Measurements from ENCODE around the gene NEFH. TPM values are rescaled to one million over a fixed set of nuclear protein-coding genes. Genes with fewer than 3 reads are reported as not detected.

The NEFH gene
- total RNA-seq, 2 donors from 2014 or later, result 0.33 to 0.52 TPM

DNA sequence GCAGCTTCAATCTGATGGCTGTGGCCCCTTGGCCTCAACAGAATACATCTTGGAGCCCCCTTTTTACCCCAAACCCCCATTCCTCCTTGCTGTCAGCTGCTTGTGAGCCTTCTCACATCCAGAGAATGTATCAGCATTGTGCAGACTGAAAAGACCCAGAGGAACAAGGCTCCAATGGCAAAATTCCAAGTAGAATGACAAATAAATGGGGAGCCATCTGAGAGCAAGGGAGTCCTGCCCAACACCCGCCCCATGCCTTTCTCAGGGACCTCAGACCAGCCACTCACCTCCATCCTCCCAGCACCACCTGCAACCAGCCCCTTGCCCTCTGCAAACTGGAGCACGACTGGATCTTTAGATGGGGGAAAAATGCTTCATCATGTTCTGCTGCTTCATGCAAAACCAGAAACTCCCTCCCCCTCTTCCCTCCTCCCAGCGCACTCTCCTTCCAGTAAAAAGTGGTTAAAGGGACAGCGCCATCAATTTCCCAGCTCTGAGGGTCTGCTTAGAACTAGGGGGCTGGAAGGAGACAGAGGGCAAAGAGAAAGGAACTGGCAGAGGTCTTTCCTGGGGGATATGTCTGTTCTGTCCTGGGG is 2.2 kb upstream of the NEFH start:
- no peak for TF ChIP-seq POLR2A (IDR thresholded peaks at IDR 0.05)
- TF ChIP-seq, protein P1, sequence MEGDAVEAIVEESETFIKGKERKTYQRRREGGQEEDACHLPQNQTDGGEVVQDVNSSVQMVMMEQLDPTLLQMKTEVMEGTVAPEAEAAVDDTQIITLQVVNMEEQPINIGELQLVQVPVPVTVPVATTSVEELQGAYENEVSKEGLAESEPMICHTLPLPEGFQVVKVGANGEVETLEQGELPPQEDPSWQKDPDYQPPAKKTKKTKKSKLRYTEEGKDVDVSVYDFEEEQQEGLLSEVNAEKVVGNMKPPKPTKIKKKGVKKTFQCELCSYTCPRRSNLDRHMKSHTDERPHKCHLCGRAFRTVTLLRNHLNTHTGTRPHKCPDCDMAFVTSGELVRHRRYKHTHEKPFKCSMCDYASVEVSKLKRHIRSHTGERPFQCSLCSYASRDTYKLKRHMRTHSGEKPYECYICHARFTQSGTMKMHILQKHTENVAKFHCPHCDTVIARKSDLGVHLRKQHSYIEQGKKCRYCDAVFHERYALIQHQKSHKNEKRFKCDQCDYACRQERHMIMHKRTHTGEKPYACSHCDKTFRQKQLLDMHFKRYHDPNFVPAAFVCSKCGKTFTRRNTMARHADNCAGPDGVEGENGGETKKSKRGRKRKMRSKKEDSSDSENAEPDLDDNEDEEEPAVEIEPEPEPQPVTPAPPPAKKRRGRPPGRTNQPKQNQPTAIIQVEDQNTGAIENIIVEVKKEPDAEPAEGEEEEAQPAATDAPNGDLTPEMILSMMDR (IDR thresholded peaks at IDR 0.05), result no peak
- ATAC-seq, result no peak
- intact Hi-C loops (cut with DNase I), result no loop called here
- Histone ChIP-seq H3K4me1 (peaks cover 22% of the 10 kb centered on the region), H3K27ac (no peak overlapping the region), H3K27me3 (peaks cover 7 to 28% of the 10 kb centered on the region in 2 donors), H3K36me3 (replicated peaks in 1 of 2; ENCODE audit: insufficient read depth in 1 of 2, low read depth in 2 of 2) (no peaks in the 10 kb centered on the region), H3K4me3 (no peak overlapping the region), H3K9me3 (no peaks in the 10 kb centered on the region)
- WGBS, 2 donors, result 19 to 30% methylated on average over 3 to 4 of the region's 4 CpGs
- DNase-seq, result no peak

DNA sequence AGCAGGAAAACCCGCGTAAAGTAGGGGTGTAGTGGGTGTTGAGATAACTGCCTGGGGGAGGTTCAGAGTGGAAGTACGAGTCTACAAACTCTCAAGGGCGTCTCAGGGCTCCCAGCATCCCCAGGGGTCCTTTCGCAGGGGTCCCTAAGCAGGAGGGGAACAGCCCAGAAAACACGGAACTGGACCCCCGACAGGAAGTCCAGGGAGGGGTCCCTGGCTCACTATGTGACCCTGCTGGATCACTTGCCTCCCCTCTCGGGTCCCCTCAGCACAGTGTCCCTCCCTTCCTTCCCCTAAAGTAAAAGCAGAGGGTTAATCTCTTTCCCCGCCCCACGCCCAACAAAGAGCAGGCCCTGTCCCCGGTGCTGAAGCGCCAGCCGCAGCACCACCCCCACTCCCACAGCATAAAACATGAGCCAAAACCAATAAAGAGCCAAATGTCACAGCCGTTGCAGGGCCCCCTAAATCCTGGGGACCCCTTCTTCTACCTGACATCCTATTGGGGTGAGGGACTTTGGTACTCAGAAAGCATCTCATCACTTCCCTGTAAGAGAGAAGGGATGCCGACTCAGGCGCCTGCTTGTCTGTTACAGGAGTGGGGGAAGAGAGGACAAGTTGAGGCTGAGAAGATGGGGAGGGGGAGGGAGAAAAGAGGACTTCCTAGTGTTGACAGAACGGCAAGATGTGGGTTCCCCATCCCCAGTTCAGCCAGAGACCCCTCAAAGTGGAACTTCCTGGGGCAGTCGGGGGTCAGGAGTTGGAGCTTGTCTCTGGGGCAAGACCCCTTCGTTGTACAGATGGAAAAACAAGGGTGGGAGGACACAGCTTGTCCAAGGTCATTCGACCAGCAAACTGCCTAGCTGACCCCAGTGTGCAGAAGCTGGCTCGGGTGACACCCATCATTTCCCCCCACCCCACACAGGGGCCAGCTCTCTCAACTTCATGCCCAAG is 1.4 kb upstream of the NEFH start:
- DNase-seq (peak in 2 of 4 donors; percentile 16 to 20), ATAC-seq (no peak)
- intact Hi-C loops (cut with DNase I), result no loop called here
- TF ChIP-seq, protein P1 (IDR thresholded peaks at IDR 0.05), result no peak
- no peak for TF ChIP-seq POLR2A (IDR thresholded peaks at IDR 0.05)
- no peak overlapping the region for H3K4me3 ChIP-seq
- 12 to 18% methylated on average over 19 to 21 of the region's 21 CpGs for WGBS, 2 donors
- H3K9me3 ChIP-seq, result no peaks in the 10 kb centered on the region
- H3K27ac ChIP-seq, result no peak overlapping the region
- no peaks in the 10 kb centered on the region for H3K36me3 ChIP-seq (replicated peaks in 1 of 2; ENCODE audit: insufficient read depth in 1 of 2, low read depth in 2 of 2)
- peaks cover 7 to 28% of the 10 kb centered on the region in 2 donors for H3K27me3 ChIP-seq
- peaks cover 22% of the 10 kb centered on the region for H3K4me1 ChIP-seq

DNA sequence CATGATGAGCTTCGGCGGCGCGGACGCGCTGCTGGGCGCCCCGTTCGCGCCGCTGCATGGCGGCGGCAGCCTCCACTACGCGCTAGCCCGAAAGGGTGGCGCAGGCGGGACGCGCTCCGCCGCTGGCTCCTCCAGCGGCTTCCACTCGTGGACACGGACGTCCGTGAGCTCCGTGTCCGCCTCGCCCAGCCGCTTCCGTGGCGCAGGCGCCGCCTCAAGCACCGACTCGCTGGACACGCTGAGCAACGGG is 169 bp downstream of the NEFH start:
- Histone ChIP-seq H3K36me3 (replicated peaks in 1 of 2; ENCODE audit: insufficient read depth in 1 of 2, low read depth in 2 of 2) (no peaks in the 10 kb centered on the region), H3K9me3 (no peaks in the 10 kb centered on the region), H3K4me3 (no peak overlapping the region), H3K27ac (no peak overlapping the region), H3K4me1 (peaks cover 22% of the 10 kb centered on the region), H3K27me3 (peaks cover 7 to 28% of the 10 kb centered on the region in 2 donors)
- TF ChIP-seq, protein P1 (IDR thresholded peaks at IDR 0.05), result no peak
- no peak for TF ChIP-seq POLR2A (IDR thresholded peaks at IDR 0.05)
- WGBS, 2 donors, result 2% methylated on average over 34 of the region's 39 CpGs; no CpG with 5 or more reads in 1 of the 2 donors
- ATAC-seq (no peak), DNase-seq (no peak)
- intact Hi-C loops (cut with DNase I), result no loop called here

DNA sequence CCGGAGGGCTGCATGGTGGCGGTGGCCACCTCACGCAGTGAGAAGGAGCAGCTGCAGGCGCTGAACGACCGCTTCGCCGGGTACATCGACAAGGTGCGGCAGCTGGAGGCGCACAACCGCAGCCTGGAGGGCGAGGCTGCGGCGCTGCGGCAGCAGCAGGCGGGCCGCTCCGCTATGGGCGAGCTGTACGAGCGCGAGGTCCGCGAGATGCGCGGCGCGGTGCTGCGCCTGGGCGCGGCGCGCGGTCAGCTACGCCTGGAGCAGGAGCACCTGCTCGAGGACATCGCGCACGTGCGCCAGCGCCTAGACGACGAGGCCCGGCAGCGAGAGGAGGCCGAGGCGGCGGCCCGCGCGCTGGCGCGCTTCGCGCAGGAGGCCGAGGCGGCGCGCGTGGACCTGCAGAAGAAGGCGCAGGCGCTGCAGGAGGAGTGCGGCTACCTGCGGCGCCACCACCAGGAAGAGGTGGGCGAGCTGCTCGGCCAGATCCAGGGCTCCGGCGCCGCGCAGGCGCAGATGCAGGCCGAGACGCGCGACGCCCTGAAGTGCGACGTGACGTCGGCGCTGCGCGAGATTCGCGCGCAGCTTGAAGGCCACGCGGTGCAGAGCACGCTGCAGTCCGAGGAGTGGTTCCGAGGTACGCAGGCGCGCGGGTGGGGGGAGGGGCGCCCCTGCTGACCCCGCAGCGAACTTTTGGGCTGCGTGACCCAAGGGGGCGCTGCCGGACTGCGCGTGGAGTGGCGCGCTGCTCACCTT is 670 bp downstream of the NEFH start:
- H3K27ac ChIP-seq, result no peak overlapping the region
- ATAC-seq, result no peak
- no peak overlapping the region for H3K4me3 ChIP-seq
- DNase-seq, result peak in 2 of 4 donors; percentile 9 to 20
- intact Hi-C loops (cut with DNase I), result no loop called here
- no peak for TF ChIP-seq POLR2A (IDR thresholded peaks at IDR 0.05)
- TF ChIP-seq, protein P1 (IDR thresholded peaks at IDR 0.05), result peak in 1 of 7 experiments; percentile 3
- H3K36me3 ChIP-seq (replicated peaks in 1 of 2; ENCODE audit: insufficient read depth in 1 of 2, low read depth in 2 of 2), result no peaks in the 10 kb centered on the region
- H3K9me3 ChIP-seq, result no peaks in the 10 kb centered on the region
- H3K4me1 ChIP-seq, result peaks cover 22% of the 10 kb centered on the region
- WGBS, 2 donors, result 0 to 8% methylated on average over 2 to 103 of the region's 107 CpGs
- peaks cover 7 to 28% of the 10 kb centered on the region in 2 donors for H3K27me3 ChIP-seq

Measured in body of pancreas (tissue), 4 donors.